WI38 (cell line): Measurements from ENCODE around the gene CLASP1.

Source experiments
- H3K4me3 ChIP-seq: 2 replicates; pipeline ENCODE4 v1.5.1; 2011; ENCODE audit warnings: low read depth, mild to moderate bottlenecking, control low read depth, low read length
- CTCF ChIP-seq: IDR thresholded peaks from 2 replicates; pipeline ENCODE4 v1.5.1; 2012; ENCODE audit warnings: low read depth, mild to moderate bottlenecking, control low read depth, low read length

Gene CLASP1

GRCh38 chr2:121469356-121469755 is 179.9 kb downstream of the CLASP1 start:
- H3K4me3 ChIP-seq = no peak overlapping the region
- TF ChIP-seq CTCF = no peak

- no peak overlapping the region for H3K4me3 ChIP-seq
- TF ChIP-seq CTCF = no peak
These were observed 180.3 kb downstream of the CLASP1 start for GRCh38 chr2:121468936-121469335.

GRCh38 chr2:121459291-121459690 is 190.0 kb downstream of the CLASP1 start:
- TF ChIP-seq CTCF = no peak
- no peak overlapping the region for H3K4me3 ChIP-seq

- no peak for TF ChIP-seq CTCF
- no peak overlapping the region for H3K4me3 ChIP-seq
These were observed 192.9 kb downstream of the CLASP1 start for GRCh38 chr2:121456325-121456724.

- no peak overlapping the region for H3K4me3 ChIP-seq
- no peak for TF ChIP-seq CTCF
These were observed 193.8 kb downstream of the CLASP1 start for GRCh38 chr2:121455446-121455845.

GRCh38 chr2:121454549-121455090 is 194.6 kb downstream of the CLASP1 start:
- H3K4me3 ChIP-seq = no peak overlapping the region
- no peak for TF ChIP-seq CTCF

GRCh38 chr2:121451398-121451797 is 197.9 kb downstream of the CLASP1 start:
- no peak overlapping the region for H3K4me3 ChIP-seq
- no peak for TF ChIP-seq CTCF
